Activated CD8-positive, alpha-beta memory T cell treated with anti-CD3 and anti-CD28 coated beads for 24 hours (primary cell): ENCODE measurements around the gene NCLN.
"Not testable (repeated sequence)": the region's sequence is repeated elsewhere in the genome, so short reads cannot be mapped to it uniquely, and the experiment has no call there.

ENCODE experiments used
- DNase-seq: peaks from one replicate; pipeline ENCODE4 v3.0.0-alpha.2; 2020

The NCLN gene

DNA sequence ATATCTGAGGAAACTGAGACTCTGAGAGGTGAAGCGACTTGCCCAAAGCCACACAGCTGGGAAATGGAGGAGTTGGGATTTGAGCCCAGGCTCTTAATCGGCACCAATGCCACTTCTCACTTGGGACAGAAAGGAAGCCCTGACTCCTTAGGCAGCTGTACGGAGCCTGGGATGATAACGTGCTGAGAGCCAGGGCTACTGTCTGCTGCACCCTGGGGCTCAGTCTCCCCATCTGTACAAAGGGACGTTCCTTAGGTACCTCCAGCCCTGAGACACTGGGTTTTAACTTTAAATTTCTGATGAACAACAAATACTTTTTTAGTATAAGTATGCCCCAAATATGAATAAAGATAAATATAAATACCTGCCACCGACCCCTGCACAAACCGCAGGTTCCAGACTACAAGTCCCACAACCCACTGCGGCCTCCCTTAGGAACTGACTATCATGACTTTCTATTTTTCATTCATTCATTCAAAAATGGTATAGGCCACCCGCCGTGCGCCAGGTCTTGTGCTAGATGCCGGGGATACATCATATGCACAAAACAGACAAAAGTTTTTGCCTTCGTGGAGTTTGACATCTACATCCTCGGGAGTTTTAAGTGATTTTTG is 776 bp upstream of the NCLN start:
- DNase-seq = peak; percentile 89

DNA sequence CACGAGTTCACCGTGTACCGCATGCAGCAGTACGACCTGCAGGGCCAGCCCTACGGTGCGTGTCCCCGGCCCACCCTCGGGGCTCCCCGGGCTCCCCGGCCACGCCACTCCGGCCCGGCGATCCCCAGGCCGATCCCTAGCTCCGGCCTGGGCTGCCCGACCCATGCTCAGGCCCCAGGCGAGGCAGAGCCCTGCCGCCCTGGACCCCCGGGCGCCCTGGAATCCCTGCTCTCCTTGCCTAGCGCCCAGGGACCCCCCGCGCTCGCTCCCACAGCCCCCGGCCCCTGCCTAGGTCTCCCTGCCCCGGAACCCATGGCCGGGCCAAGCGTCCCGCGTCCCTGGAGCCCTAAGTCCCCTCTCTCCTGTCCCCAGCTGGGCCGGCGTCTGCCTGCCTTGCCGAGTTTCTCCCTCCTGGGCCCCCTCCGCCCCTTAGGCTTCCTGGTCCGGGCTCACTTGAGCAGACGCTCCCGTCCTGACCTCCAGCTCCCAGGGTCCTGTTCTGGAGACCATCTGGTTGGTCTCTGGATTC is 494 bp downstream of the NCLN start:
- no peak for DNase-seq

DNA sequence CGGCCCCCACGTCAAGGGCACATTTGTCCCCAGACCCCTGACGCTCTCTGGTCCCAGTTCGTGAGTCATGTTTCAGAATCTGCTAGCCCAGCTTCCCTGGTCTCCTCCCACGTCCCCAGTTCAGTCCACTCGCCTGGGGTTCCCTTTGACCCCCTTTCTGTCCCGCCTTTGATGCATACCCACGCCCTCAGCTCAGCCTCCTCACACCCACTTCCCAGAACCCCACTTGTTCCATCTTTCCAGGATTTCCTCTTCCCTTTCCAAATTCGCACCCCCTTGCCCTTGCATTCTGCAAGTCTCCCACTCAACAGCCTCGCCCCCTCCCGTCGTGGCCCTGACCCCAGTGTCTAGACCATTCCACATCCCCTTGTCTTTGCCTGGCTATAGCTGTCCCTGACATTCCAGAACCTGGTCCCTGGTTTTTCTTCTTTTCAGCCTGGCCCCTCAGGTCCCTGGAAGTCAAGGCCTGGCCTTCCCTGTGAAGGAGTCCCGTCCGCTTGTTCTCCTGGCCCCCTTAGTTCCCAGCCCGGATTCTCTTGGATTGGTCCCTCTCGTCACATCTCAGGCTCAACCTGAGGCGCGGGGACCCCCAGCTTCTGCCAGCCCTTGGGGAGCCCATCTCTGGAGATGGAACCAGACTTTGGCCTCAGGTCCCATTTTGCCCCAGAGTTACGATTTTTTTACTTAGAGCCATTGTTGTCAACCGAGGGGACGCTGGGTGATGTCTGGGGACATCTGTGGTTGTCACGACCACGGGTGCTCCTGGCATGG is 1.3 kb downstream of the NCLN start:
- no peak for DNase-seq

DNA sequence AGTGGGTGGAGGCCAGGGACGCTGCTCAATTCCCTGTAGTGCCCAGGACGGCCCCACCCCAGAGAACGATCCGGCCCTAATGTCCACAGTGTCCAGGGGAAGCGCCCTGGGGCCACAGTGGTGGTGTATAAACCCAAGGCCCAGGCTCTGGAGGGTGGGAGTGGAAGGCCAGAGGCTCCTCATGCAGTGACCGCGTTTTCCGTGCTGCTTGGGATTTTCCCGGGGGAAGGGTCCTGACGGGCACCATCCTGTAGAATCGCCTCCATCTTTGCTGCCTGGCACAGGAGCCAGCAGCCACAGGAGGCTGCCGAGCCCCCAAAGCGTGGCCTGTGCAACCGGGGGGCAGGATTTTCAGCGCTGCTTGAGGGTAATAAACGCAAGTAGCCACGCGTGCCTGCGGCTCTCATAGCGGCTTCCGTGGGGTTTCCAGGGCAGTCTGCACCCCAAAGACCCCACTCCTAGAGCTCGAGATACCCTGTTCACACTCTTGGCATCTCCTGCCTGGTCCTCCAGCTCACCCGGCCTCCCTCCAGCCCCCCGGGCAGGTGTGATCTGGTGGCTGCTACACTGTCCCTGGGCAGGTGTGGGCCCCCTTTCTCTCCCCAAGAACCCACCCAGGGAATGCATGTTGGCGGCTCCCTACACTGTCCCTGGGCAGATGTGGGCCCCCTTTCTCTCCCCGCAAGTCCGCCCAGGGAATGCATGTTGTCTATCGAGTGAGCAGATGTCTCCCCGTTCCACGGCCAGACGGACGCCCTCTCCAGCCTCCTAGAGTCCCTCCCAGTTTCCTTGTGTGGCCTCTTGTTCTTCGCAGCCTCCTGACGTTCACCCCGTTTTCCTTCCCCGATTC is 2.2 kb downstream of the NCLN start:
- no peak for DNase-seq

DNA sequence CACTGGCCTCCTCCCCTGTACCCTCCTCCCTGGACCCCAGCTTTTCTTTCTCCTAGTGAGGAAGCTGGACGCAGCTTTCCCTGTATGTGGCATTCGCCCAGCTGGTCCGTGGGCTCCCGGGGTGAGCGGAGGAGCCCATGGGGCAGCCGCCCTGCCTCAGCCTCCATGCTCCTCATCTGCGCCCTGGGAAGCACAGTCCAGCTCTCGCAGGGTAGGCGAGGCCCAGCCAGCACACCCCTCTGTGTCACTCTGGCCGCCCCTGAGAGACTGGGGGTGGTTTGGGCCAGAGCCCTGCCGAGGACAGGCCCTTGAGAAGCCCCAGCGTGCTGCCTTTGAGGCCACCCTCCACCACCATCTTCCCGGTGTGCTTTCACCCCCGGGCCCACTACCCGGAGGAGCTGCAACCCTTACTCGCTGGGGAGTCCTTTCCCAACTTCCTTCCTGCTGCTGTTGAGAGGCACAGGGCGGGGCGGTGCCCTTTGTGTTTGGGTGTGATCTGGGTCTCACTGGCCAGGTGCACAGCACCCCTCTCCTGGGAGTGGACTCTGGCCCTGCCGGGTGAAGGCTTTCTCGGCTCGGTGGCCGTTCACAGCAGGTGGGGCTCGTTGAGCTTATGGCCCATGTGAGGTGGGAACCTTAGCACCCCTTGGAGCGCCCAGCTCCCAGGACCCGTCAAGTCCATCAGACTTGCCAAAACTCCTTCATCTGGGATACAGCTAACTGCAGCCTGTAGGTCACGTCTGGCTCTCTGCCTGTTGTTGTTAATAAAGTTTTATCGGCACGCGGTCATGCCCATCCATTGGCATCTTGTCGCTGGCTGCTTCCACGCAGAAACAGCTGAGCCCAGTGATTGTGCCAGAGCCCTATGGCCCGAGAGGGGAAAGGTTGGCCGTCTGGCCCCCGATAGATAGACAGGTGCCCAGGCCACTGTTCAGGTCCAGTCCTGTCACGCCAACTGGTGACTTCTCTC is 3.2 kb downstream of the NCLN start:
- DNase-seq = no peak

DNA sequence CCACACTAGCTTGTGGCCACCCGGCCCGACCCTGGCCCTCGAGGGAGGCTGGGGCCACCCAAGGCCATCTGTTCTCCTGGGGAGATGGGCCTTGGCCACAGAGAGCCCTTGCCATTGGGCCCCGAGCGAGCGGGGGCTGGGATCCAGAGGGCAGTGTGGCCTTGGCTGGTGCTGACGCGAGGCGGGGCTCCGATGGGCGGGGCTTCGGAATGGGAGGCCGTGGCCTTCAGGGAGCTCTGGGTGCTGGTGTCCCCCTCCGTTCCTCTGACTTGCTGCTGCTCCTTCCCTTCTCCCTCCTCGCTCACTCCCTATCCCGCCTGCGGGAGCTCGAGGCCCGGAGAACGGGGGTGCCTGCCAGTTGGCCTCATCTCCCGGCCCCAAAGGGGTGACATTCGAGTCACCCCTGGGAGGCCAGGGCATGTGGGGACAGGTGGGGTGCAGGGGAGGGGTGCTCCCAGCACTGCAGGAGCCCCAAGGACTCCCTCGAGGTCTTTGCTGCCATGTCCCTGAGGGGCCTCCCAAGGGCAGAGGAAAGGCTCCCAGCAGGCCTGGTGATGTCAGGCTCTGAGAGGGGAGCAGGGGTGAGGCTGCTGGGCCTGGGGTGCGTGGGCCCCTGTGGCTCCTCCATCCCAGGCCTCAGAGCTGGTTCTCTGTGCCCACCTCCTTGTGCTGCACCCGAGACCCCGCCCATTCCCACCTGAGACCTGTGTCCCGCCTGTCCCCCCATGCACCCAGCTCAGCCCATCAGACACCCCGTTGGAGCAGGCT is 4.2 kb downstream of the NCLN start:
- DNase-seq = no peak

DNA sequence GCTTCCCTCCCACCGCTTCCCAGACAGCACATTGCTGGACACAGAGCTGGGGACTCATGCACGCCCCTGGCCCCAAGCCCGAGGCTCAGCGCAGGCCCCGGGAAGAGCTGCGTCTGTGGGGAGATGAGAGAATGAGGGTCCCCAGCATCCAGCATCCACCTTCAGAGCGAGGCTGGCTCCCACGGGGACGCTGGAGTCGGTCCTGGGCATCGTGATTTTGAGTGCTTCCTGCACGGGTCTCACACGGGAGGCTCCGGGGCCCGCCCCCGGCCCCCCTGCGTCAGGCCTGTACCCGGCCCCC is 4.7 kb downstream of the NCLN start:
- no peak for DNase-seq

DNA sequence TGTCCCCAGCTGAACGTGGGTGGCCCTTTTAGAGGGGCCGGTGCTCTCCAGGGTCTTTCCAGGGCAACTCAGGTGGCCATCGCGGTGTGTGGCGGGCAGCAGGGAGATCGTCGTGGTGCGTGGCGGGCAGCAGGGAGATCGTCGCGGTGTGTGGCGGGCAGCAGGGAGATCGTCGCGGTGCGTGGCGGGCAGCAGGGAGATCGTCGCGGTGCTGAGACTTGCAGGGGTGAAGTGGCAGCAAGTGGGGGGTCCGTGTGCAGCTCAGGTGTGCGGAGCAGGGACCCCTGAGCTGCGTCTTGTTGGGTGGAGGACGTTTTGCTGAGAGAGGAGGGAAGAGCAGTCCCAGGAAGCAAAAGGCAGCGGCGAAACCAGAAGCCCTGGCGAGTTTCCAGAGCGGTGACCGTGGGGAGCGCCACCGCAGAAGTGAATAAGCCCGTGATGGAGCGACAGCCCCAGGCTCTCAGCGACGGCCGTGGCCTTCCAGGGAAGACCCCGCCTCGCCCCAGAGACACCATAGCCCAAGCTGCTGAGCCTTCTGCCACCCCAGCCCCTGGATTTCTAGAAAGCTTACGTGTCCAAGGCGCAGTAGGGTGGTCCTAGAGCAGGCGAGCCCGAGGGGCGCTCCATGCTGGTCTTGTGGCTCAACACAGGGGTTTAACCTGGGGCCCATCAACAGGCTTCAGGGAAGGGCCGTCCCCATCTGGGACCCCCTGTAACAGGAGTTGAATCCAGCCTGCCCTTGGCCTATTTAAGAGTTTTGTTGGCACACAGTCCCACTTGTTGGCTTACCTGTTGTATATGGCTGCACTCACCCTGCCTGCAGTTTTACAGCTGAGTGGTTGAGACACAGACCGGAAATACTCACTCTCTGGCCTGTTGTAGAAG is 5.4 kb downstream of the NCLN start:
- DNase-seq = no peak

DNA sequence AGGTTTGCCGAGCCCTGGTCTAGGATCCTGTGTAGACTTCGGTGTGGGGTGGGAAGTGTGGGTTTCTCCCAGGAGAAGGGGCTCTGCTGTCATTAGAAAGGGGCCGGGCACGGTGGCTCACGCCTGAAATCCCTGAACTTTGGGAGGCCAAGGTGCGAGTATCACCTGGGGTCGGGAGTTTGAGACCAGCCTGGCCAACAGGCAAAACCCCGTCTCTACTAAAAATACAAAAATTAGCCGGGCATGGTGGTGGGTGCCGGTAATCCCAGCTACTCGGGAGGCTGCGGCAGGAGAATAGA is 6.0 kb downstream of the NCLN start:
- not testable (repeated sequence) for DNase-seq

DNA sequence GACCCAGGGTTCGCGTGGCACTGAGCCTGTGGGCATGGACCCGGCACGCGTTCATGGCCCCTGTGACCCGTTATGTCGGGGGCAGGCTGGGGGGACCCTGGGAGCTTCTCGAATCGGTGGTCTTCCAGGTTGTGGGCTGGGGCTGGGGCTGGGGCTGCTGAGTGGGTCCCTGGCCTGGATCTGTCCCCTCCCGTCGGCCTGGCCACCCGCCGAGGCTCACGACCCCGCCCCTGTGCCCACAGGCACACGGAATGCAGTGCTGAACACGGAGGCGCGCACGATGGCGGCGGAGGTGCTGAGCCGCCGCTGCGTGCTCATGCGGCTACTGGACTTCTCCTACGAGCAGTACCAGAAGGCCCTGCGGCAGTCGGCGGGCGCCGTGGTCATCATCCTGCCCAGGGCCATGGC is 6.5 kb downstream of the NCLN start:
- no peak for DNase-seq

DNA sequence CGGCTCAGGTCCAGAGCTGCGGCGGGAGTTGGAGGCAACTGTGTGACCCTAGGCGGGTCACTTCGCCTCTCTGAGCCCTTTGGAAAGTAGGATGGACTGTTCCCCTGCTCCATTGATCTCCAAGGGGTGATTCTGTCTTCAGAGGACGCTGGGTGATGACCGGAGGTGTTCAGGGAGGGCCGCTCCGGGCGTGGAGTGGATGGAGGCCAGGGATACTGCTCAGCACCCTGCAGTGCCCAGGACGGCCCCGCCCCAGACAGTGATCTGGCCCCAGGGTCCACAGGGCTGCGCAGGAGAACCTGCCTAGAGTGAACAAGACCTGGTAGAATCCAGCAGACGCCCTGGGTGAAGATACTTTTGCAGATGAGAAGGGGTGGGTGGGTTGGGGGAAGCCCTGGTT is 7.0 kb downstream of the NCLN start:
- DNase-seq = no peak

DNA sequence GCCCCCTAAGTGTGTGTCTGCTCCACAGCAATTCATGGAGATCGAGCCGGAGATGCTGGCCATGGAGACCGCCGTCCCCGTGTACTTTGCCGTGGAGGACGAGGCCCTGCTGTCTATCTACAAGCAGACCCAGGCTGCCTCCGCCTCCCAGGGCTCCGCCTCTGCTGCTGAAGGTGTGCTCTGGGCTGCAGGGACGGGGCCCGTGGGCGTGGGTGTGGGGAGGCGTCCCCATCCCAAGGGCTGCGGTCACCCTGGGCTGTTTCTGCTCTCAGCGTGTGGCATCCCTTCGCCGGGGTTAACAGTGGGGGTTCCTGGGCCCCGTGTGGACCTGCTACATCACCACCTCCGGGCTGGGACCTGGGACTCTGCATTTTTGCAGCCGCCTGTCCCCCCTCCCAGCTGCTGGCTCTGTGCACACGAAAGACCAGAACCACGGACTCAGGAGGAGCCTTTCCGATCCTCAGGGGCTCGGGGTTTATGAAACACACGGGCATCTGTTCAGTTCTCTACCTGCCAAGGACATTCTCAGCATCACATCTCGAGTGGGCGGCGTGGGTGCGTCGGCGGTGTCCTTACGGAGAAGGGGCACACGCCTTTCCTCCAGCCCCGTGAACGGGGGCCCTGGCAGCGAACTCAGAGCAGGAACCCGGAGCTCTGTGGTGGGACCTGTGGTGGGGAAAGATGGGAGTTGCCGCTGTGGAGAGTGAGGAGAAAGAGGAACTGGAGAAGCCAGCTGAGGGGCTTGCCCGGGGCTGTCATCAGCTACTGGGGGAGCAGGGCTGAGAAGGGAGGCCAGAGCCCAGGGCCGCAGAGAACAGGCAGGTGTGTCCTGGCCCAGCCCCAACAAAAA is 7.8 kb downstream of the NCLN start:
- DNase-seq = no peak

DNA sequence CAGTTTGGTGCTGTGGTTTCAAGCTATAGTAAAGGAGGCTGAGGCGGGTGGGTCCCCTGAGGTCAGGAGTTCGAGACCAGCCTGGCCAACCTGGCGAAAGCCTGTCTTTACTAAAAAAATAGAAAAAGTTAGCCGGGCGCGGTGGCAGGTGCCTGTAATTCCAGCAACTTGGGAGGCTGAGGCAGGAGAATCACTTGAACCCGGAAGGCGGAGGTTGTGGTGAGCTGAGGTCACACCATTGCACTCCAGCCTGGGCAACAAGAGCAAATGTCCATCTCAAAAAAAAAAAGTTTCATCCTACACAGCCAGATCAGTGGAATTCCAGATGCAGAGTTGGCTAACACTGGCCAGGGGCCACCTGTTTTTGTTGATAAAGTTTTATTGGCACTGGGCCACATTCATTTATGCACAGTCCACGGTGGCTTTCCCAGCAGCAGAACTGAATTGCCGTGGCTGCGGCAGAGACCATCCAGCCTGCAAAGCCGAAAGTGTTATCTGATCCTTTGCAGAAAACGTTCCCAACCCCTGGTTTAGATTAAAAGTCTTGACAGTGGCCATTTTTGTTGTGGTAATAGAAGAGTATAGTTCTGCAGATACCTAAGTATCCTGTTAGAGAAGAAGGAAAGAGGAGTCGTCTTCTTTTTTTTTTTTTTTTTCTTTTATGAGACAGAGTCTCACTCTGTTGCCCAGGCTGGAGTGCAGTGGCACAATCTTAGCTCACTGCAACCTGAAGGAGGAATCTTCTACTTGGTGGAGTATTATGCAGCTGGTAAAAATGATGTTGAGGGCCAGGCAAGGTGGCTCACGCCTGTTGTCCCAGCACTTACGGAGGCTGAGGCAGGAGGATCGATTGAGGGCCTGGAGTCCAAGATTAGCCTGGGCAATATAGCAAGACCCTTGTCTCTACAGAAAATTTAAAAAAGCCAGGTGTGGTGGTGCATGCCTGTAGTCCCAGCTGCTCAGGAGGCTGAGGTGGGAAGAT is 8.7 kb downstream of the NCLN start:
- no peak for DNase-seq

DNA sequence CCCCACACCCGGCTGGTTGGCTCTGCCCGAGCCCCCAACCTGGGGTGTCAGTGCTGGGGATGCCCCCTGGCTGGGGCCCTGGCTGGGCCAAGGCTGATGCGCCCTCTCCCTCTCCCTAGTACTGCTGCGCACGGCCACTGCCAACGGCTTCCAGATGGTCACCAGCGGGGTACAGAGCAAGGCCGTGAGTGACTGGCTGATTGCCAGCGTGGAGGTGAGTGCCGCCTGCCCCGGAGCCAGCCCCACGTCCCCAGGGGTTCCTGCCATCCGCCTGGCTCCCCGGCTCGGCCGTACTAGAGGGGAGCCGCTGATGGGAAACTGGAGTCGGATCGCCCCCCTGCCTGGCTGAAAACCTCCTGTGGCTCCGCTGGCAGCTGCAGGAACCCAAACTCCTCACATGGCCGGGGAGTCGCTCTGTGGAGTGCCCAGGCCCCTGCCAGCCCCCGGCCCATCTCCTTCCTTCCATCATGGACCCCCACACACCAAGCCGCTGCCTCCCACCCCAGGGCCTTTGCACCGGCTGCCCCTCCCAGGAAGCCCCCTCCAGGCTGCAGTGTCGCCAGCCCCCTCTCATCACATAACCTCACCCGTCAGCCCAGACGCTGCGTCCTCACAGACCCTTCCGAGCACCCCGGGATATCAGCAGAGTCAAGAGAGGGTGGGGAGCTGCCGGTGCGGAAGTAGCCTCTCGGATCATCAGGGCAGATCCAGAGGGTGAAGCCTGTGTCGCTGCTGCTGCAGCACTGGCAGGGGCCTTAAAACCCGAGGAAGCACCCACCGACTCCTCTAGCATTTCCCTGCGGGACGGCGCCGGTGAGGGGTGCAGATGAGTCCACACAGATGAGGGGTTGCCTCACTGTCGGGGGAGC is 10.6 kb downstream of the NCLN start:
- no peak for DNase-seq

DNA sequence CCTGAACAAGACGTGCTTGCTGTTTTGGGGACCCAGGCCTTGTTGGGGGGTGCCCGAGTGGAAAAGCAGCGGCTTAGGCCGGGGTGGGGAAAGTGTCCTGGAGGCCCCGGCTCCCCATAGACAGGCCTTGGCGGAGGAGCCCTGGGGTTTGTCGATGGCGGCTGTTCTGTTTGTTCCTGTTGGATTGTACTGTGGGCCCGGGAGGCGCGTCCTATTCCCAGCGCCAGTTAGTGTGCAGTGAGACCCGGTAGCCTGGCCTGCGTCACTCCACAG is 11.1 kb downstream of the NCLN start:
- no peak for DNase-seq

DNA sequence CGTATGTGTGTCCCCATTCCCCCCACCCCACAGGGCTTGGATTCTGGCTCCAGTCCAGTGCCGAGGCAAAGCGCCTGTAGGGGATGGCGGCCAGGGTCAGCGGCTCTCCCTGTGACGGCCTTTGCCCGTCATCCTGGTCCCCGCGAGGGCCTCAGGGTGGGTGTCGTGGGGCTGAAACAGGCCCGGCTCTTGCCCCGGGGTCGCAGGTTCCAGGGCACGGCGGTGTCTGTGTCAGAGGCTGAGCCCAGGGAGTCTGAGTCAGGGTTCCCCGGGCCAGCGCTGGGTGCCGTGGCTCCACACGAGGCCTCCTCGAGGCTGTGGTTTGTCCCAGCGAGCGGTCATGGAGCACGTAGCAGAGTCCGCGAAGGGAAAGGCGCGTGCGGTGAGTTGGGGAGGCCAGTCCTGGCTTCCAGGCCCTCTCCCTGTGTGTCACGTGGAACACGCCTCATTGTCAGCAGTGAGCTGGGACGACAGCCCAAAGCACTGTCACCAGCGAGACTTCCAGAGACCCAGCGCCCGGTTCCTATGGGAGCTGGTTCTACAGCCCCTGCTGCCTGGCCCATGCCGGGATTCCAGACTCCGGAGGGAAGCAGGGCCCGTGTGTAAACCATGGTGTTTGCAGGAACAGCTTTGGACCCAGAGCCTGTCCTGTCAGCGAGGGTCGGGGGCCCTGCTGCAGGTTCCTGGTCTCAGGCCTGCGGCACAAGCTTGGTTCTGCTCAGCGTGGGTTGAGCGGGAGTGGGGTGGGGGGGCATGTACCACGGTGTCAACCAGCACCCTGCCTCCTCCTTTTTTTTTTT is 13.4 kb downstream of the NCLN start:
- DNase-seq = no peak

DNA sequence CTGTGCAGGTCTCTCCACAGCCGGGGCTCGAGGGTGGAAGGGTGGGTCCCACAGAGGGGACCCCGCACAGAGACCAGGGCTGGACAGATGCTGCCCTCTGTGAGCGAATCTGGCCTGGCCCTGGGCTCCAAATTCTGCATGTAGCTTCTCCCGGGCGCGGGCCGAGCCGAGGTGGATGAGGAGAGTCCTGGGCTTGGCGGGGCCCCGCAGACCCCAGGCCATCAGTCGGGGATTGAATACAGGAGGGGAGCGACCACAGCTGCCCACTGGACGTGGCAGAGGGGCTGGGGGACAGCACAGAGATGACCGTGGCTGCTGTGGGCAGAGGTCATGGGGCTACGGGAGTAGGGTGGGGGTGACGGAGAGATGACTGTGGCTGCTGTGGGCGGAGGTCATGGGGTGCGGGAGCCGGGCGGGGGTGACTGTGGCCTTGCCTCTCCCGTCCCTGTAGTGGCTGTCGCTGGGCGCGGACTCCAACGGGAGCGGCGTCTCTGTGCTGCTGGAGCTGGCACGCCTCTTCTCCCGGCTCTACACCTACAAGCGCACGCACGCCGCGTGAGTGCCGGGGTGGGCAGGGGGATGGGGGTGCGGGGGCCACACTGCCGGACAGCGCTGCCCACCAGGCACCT is 15.5 kb downstream of the NCLN start:
- DNase-seq = no peak
